Progenitor cell of endocrine pancreas (in vitro differentiated cells): ENCODE measurements around the gene SNX20. TPM values are rescaled to one million over a fixed set of nuclear protein-coding genes. Genes with fewer than 3 reads are reported as not detected.

Experiments used
- DNase-seq: peaks from one replicate; pipeline ENCODE4 v3.0.0; 2021; ENCODE audit warnings: low spot score; ENCODE audit not compliant: unreplicated experiment
- H3K27ac Mint-ChIP-seq: 2 replicates; pipeline ENCODE4 v1.8.0; 2021; ENCODE audit warnings: mild to moderate bottlenecking, moderate library complexity, mixed read lengths
- H3K27me3 Mint-ChIP-seq: 2 replicates; pipeline ENCODE4 v1.8.0; 2021; ENCODE audit warnings: mixed read lengths
- H3K36me3 Mint-ChIP-seq: 2 replicates; pipeline ENCODE4 v1.8.0; 2022; ENCODE audit warnings: mixed read lengths; ENCODE audit not compliant: insufficient read depth
- H3K4me1 Mint-ChIP-seq: 2 replicates; pipeline ENCODE4 v1.8.0; 2021; ENCODE audit warnings: low read depth, mixed read lengths
- H3K4me3 Mint-ChIP-seq: 2 replicates; pipeline ENCODE4 v1.8.0; 2021; ENCODE audit warnings: low read depth, mild to moderate bottlenecking, moderate library complexity, mixed read lengths
- H3K9me3 Mint-ChIP-seq: 2 replicates; pipeline ENCODE4 v1.8.0; 2021; ENCODE audit warnings: low read depth, mixed read lengths
- CTCF ChIP-seq: fragments of 200-600 bp; sonication (generic); IDR thresholded peaks from one replicate; pipeline ENCODE4 v1.5.0; 2021; ENCODE audit warnings: antibody characterized with exemption, mild to moderate bottlenecking; ENCODE audit not compliant: unreplicated experiment
- total RNA-seq: library from RNA; stranded (reverse); gene quantifications from 2 replicates; pipeline ENCODE4 v1.2.1, GENCODE V29; 2021

SNX20 gene
- total RNA-seq, 1 donor from 2014 or later = not detected

GRCh38 chr16:50636753-50637374, 44.2 kb downstream of the SNX20 start:
- no peak overlapping the region for H3K27ac Mint-ChIP-seq
- no peaks in the 10 kb centered on the region for H3K36me3 Mint-ChIP-seq
- no peak overlapping the region for H3K4me3 Mint-ChIP-seq
- TF ChIP-seq CTCF = no peak
- no peaks in the 10 kb centered on the region for H3K9me3 Mint-ChIP-seq
- no peaks in the 10 kb centered on the region for H3K4me1 Mint-ChIP-seq
- DNase-seq = no peak
- H3K27me3 Mint-ChIP-seq = no peaks in the 10 kb centered on the region

GRCh38 chr16:50635505-50636392, 45.4 kb downstream of the SNX20 start:
- Mint-ChIP-seq H3K4me1 (peaks cover 6% of the 10 kb centered on the region), H3K9me3 (no peaks in the 10 kb centered on the region), H3K36me3 (no peaks in the 10 kb centered on the region), H3K4me3 (no peak overlapping the region), H3K27ac (no peak overlapping the region), H3K27me3 (no peaks in the 10 kb centered on the region)
- no peak for TF ChIP-seq CTCF
- no peak for DNase-seq

DNA sequence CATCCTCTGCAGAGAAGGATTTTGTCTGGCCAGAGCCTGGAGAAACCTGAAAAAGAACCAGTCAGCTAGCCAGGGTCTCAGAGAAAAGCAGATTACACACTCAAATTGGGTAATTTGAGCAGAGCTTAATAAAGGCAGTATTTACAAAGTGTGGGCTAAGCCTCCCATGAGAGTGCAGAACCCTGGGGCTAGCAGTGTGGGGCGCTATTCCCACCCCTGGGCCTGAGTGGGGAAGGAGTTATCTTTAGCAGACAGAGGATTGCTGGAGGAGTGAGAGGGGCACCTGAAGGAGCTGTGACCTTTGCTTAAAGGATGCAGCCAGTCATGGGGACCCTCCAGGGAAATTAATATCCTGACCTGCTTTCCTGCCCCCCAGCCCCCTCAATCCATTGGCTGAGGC, 46.2 kb downstream of the SNX20 start:
- Mint-ChIP-seq H3K27ac (no peak overlapping the region), H3K36me3 (no peaks in the 10 kb centered on the region), H3K4me1 (peaks cover 6% of the 10 kb centered on the region), H3K27me3 (no peaks in the 10 kb centered on the region), H3K4me3 (no peak overlapping the region), H3K9me3 (no peaks in the 10 kb centered on the region)
- no peak for DNase-seq
- TF ChIP-seq CTCF = no peak

DNA sequence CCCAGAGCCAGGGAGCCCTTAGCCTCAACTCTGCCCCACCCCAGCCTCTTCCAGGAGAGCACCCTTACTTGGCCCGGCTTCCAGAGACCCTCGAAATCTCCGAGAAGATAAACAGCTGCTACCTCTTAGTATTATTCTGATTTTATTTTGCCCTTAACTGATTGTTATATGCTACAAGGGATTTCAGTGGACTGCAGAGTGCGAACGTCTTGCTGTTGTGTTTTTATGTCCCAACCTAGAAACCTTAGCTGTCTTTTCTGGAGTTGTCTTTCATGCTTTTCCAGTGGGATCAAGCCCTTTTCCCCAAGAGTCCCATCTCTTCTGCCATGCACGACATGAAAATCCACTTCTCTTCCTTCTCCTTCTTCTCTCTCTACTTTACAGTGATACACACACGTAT, 47.0 kb downstream of the SNX20 start:
- H3K36me3 Mint-ChIP-seq = no peaks in the 10 kb centered on the region
- H3K4me3 Mint-ChIP-seq = no peak overlapping the region
- peaks cover 6% of the 10 kb centered on the region for H3K4me1 Mint-ChIP-seq
- TF ChIP-seq CTCF = no peak
- H3K9me3 Mint-ChIP-seq = no peaks in the 10 kb centered on the region
- H3K27me3 Mint-ChIP-seq = no peaks in the 10 kb centered on the region
- H3K27ac Mint-ChIP-seq = no peak overlapping the region
- DNase-seq = no peak

DNA sequence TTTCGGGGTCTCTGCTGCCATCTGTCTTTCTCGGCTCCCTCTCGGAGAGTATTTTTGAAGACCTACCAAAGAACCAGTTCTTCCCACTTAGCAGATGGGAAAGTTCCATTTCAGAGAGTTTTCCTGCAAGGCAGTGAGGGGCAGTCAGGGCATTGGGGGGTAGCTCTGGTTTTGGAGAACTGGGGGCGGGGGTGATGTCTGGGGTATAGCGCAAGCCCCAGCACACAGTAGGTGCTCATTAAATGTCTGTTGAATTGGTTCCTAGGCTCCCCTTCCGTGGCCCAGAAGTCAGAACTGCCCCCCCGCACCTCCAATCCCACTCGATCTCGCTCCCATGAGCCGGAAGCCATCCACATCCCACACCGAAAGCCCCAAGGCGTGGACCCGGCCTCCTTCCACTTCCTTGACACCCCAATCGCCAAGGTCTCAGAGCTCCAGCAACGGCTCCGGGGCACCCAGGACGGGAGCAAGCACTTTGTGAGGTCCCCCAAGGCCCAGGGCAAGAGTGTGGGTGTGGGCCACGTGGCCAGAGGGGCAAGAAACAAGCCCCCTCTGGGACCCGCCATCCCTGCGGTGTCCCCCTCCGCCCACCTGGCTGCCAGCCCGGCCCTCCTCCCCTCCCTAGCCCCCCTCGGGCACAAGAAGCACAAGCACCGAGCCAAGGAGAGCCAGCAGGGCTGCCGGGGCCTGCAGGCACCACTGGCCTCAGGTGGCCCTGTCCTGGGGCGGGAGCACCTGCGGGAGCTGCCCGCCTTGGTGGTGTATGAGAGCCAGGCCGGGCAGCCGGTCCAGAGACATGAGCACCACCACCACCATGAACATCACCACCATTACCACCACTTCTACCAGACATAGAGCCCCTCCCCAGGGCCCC, 47.9 kb downstream of the SNX20 start:
- Mint-ChIP-seq H3K36me3 (no peaks in the 10 kb centered on the region), H3K4me3 (no peak overlapping the region), H3K27ac (no peak overlapping the region), H3K9me3 (no peaks in the 10 kb centered on the region), H3K27me3 (no peaks in the 10 kb centered on the region), H3K4me1 (peaks cover 6% of the 10 kb centered on the region)
- no peak for TF ChIP-seq CTCF
- DNase-seq = no peak
